Neural cell (in vitro differentiated cells): ENCODE data around the gene DOCK2. TPM values are rescaled to one million over a fixed set of nuclear protein-coding genes. Genes with fewer than 3 reads are reported as not detected.

Experiments
- H2AFZ ChIP-seq: fragments of 200-600, 300-800 bp; sonication (generic), shearing (Covaris generic); 2 replicates; pipeline ENCODE4 v1.6.0; 2014; ENCODE audit warnings: low read depth, mild to moderate bottlenecking, antibody characterized with exemption, low read length, moderate library complexity
- H3F3A ChIP-seq: fragments of 200-600 bp; shearing (Covaris generic); 2 replicates; pipeline ENCODE4 v1.6.1; 2016; ENCODE audit warnings: mild to moderate bottlenecking, moderate library complexity, mixed read lengths, antibody characterized with exemption, low read length; ENCODE audit not compliant: insufficient read depth, poor library complexity, severe bottlenecking
- H3K27ac ChIP-seq: fragments of 200-600, 300-800 bp; sonication (generic), shearing (Covaris generic); 2 replicates; pipeline ENCODE4 v1.5.1; 2014; ENCODE audit warnings: mild to moderate bottlenecking, low read length, moderate library complexity
- H3K27me3 ChIP-seq: fragments of 300-800, 200-600 bp; sonication (generic), shearing (Covaris generic); 2 replicates; pipeline ENCODE4 v1.6.0; 2014; ENCODE audit warnings: mild to moderate bottlenecking, low read depth, low read length, moderate library complexity; ENCODE audit not compliant: insufficient read depth
- H3K36me3 ChIP-seq: fragments of 300-800, 200-600 bp; sonication (generic), shearing (Covaris generic); 2 replicates; pipeline ENCODE4 v1.5.1; 2014; ENCODE audit warnings: mild to moderate bottlenecking, antibody characterized with exemption, low read length, moderate library complexity; ENCODE audit not compliant: insufficient read depth
- H3K4me2 ChIP-seq: fragments of 300-800, 200-600 bp; sonication (generic), shearing (Covaris generic); 2 replicates; pipeline ENCODE4 v1.6.0; 2014; ENCODE audit warnings: mild to moderate bottlenecking, low read length
- H3K4me3 ChIP-seq: fragments of 300-800, 200-600 bp; sonication (generic), shearing (Covaris generic); 2 replicates; pipeline ENCODE4 v1.5.1; 2014; ENCODE audit warnings: mild to moderate bottlenecking, low read length, moderate library complexity
- H3K79me2 ChIP-seq: fragments of 200-600 bp; shearing (Covaris generic); replicated peaks from 2 replicates; pipeline ENCODE4 v1.6.0; 2014; ENCODE audit warnings: mild to moderate bottlenecking, low read length, moderate library complexity; ENCODE audit not compliant: insufficient read depth
- H3K9ac ChIP-seq: fragments of 300-800, 200-600 bp; sonication (generic), shearing (Covaris generic); 2 replicates; pipeline ENCODE4 v1.6.1; 2016; ENCODE audit warnings: mild to moderate bottlenecking, low read length, mixed read lengths
- H3K9me2 ChIP-seq: fragments of 200-600 bp; shearing (Covaris generic); 2 replicates; pipeline ENCODE4 v1.6.1; 2016; ENCODE audit warnings: mild to moderate bottlenecking, low read length, mixed read lengths; ENCODE audit not compliant: insufficient read depth
- H3K9me3 ChIP-seq: fragments of 200-600, 300-800 bp; sonication (generic), shearing (Covaris generic); 2 replicates; pipeline ENCODE4 v1.6.1; 2016; ENCODE audit warnings: mild to moderate bottlenecking, mixed run types, low read length, moderate library complexity, mixed read lengths
- H4K20me1 ChIP-seq: fragments of 200-600 bp; shearing (Covaris generic); 2 replicates; pipeline ENCODE4 v1.6.1; 2016; ENCODE audit warnings: mild to moderate bottlenecking, mixed run types; ENCODE audit not compliant: insufficient read depth
- CTCF ChIP-seq: fragments of 450-650 bp; IDR thresholded peaks from 2 replicates; pipeline ENCODE4 v1.5.1; 2014; ENCODE audit warnings: antibody characterized with exemption, mild to moderate bottlenecking, moderate library complexity; ENCODE audit not compliant: poor library complexity, severe bottlenecking
- EP300 ChIP-seq: fragments of 450-650 bp; conservative IDR thresholded peaks from 2 replicates; pipeline ENCODE4 v1.6.1; 2014; ENCODE audit warnings: antibody characterized with exemption, mild to moderate bottlenecking, moderate library complexity; ENCODE audit not compliant: poor library complexity, severe bottlenecking
- EZH2 ChIP-seq: fragments of 200-600, 300-800 bp; shearing (Covaris generic), sonication (generic); IDR thresholded peaks from 2 replicates; pipeline ENCODE4 v1.6.1; 2014; ENCODE audit warnings: antibody characterized with exemption, low read length, borderline replicate concordance, mild to moderate bottlenecking; ENCODE audit not compliant: insufficient read depth, poor library complexity, severe bottlenecking
- MXI1 ChIP-seq: fragments of 450-650 bp; conservative IDR thresholded peaks from 2 replicates; pipeline ENCODE4 v1.6.1; 2014; ENCODE audit warnings: antibody characterized with exemption, mild to moderate bottlenecking; ENCODE audit not compliant: poor library complexity, severe bottlenecking
- POLR2AphosphoS5 ChIP-seq: IDR thresholded peaks from 2 replicates; pipeline ENCODE4 v1.6.1; 2012
- RAD21 ChIP-seq: fragments of 450-650 bp; conservative IDR thresholded peaks from 2 replicates; pipeline ENCODE4 v1.6.1; 2014; ENCODE audit warnings: antibody characterized with exemption, mild to moderate bottlenecking, moderate library complexity
- REST ChIP-seq: IDR thresholded peaks from 2 replicates; pipeline ENCODE4 v1.6.1; 2012; ENCODE audit warnings: borderline replicate concordance
- SMC3 ChIP-seq: fragments of 450-650 bp; conservative IDR thresholded peaks from 2 replicates; pipeline ENCODE4 v1.6.1; 2014; ENCODE audit warnings: antibody characterized with exemption, mild to moderate bottlenecking, moderate library complexity; ENCODE audit not compliant: poor library complexity
- TAF1 ChIP-seq: IDR thresholded peaks from 2 replicates; pipeline ENCODE4 v1.6.1; 2012; ENCODE audit warnings: low read depth
- polyA plus RNA-seq: library from polyadenylated mRNA; depleted of rRNA; stranded (reverse); fragments of >200 nt; gene quantifications from 2 replicates; pipeline ENCODE4 v1.2.3, GENCODE V29; 2014

Gene DOCK2
- polyA plus RNA-seq, 1 donor from 2014 or later, result 0.15 TPM

- Histone ChIP-seq H3K79me2 (no peaks in the 10 kb centered on the region), H3F3A (no peaks in the 10 kb centered on the region), H3K4me3 (no peak overlapping the region), H4K20me1 (no peaks in the 10 kb centered on the region), H3K9me3 (no peaks in the 10 kb centered on the region), H2AFZ (no peak overlapping the region), H3K4me2 (no peak overlapping the region), H3K9me2 (no peaks in the 10 kb centered on the region), H3K9ac (no peak overlapping the region), H3K27ac (no peak overlapping the region), H3K27me3 (no peaks in the 10 kb centered on the region), H3K36me3 (no peaks in the 10 kb centered on the region)
- TF ChIP-seq REST (no peak), CTCF (no peak), RAD21 (no peak), SMC3 (no peak), TAF1 (no peak), MXI1 (no peak), POLR2AphosphoS5 (no peak), EZH2 (no peak), EP300 (no peak)
Measured at GRCh38 chr5:170049713-170050112, 412.6 kb downstream of the DOCK2 start.

GRCh38 chr5:170053896-170054295 lies 416.8 kb downstream of the DOCK2 start:
- Histone ChIP-seq H3K27ac (no peak overlapping the region), H3K9me2 (no peaks in the 10 kb centered on the region), H3K9ac (no peak overlapping the region), H4K20me1 (no peaks in the 10 kb centered on the region), H3K4me2 (no peak overlapping the region), H3K27me3 (no peaks in the 10 kb centered on the region), H3K9me3 (no peaks in the 10 kb centered on the region), H3K4me3 (no peak overlapping the region), H3K79me2 (no peaks in the 10 kb centered on the region), H2AFZ (no peak overlapping the region), H3F3A (no peaks in the 10 kb centered on the region), H3K36me3 (no peaks in the 10 kb centered on the region)
- TF ChIP-seq CTCF, result no peak
- no peak for TF ChIP-seq TAF1
- TF ChIP-seq POLR2AphosphoS5, result no peak
- no peak for TF ChIP-seq SMC3
- TF ChIP-seq EP300, result no peak
